Astrocyte (in vitro differentiated cells and primary cell): Measurements from ENCODE around the gene TWF2. TPM values are rescaled to one million over a fixed set of nuclear protein-coding genes. Genes with fewer than 3 reads are reported as not detected.

Source experiments
- DNase-seq: peaks from one replicate; pipeline ENCODE4 v3.0.0-alpha.2; 2010; ENCODE audit warnings: low read depth
- FAIRE-seq: peaks from 2 replicates; lab custom pipeline; 2011; peaks lifted over from hg19 to GRCh38; lab: Jason Lieb, UNC
- H2AFZ ChIP-seq: 2 replicates; pipeline ENCODE4 v1.6.0; 2012; ENCODE audit warnings: low read depth, low read length, inconsistent platforms
- H3K27ac ChIP-seq: 2 replicates; pipeline ENCODE4 v1.5.1; 2011; ENCODE audit warnings: low read depth, low read length, inconsistent platforms
- H3K27me3 ChIP-seq: 2 replicates; pipeline ENCODE4 v1.6.0; 2011; ENCODE audit warnings: low read length, inconsistent platforms; ENCODE audit not compliant: insufficient read depth
- H3K36me3 ChIP-seq: 2 replicates; pipeline ENCODE4 v1.5.1; 2011; ENCODE audit warnings: low read length, inconsistent platforms; ENCODE audit not compliant: insufficient read depth
- H3K4me1 ChIP-seq: 2 replicates; pipeline ENCODE4 v1.5.1; 2011; ENCODE audit warnings: low read length, inconsistent platforms; ENCODE audit not compliant: insufficient read depth
- H3K4me2 ChIP-seq: 2 replicates; pipeline ENCODE4 v1.6.0; 2012; ENCODE audit warnings: low read length, inconsistent platforms
- H3K4me3 ChIP-seq: 2 replicates; pipeline ENCODE4 v1.5.1; 2011; ENCODE audit warnings: low read depth, mild to moderate bottlenecking, low read length, inconsistent platforms; ENCODE audit not compliant: insufficient read depth
- H3K79me2 ChIP-seq: 2 replicates; pipeline ENCODE4 v1.6.0; 2012; ENCODE audit warnings: mild to moderate bottlenecking, low read length, inconsistent platforms; ENCODE audit not compliant: insufficient read depth
- H3K9ac ChIP-seq: 2 replicates; pipeline ENCODE4 v1.6.0; 2012; ENCODE audit warnings: mild to moderate bottlenecking, low read length, inconsistent platforms
- H3K9me3 ChIP-seq: 2 replicates; pipeline ENCODE4 v1.5.1; 2012; ENCODE audit warnings: low read depth, mild to moderate bottlenecking, low read length, inconsistent platforms; ENCODE audit not compliant: insufficient read depth
- H4K20me1 ChIP-seq: 2 replicates; pipeline ENCODE4 v1.6.0; 2012; ENCODE audit warnings: low read length, inconsistent platforms; ENCODE audit not compliant: insufficient read depth
- H3K27ac Mint-ChIP-seq: one replicate; pipeline ENCODE4 v1.8.0; 2021; ENCODE audit warnings: mild to moderate bottlenecking, mixed read lengths; ENCODE audit not compliant: unreplicated experiment
- H3K27me3 Mint-ChIP-seq: one replicate; pipeline ENCODE4 v1.8.0; 2021; ENCODE audit warnings: low read depth, mixed read lengths; ENCODE audit not compliant: unreplicated experiment
- H3K36me3 Mint-ChIP-seq: one replicate; pipeline ENCODE4 v1.8.0; 2021; ENCODE audit warnings: low read depth, mixed read lengths; ENCODE audit not compliant: unreplicated experiment
- H3K4me1 Mint-ChIP-seq: one replicate; pipeline ENCODE4 v1.8.0; 2021; ENCODE audit warnings: low read depth, mixed read lengths; ENCODE audit not compliant: unreplicated experiment
- H3K4me3 Mint-ChIP-seq: one replicate; pipeline ENCODE4 v1.8.0; 2021; ENCODE audit warnings: mild to moderate bottlenecking, moderate library complexity, mixed read lengths; ENCODE audit not compliant: unreplicated experiment
- H3K9me3 Mint-ChIP-seq: one replicate; pipeline ENCODE4 v1.8.0; 2021; ENCODE audit warnings: mild to moderate bottlenecking, mixed read lengths; ENCODE audit not compliant: unreplicated experiment
- EZH2 ChIP-seq: IDR thresholded peaks from 2 replicates; pipeline ENCODE4 v1.6.1; 2012; ENCODE audit warnings: mild to moderate bottlenecking, low read length, inconsistent platforms; ENCODE audit not compliant: insufficient read depth
- total RNA-seq: library from RNA; stranded (reverse); gene quantifications from 2 replicates; pipeline ENCODE4 v1.2.1, GENCODE V29; 2021
- TF ChIP-seq, protein P1 (sequence below): IDR thresholded peaks from 2 replicates; pipeline ENCODE4 v1.5.1; 2011; ENCODE audit warnings: low read depth, mild to moderate bottlenecking, inconsistent platforms, low read length, moderate library complexity; ENCODE audit not compliant: insufficient read depth

TWF2 gene
- total RNA-seq, 1 donor from 2014 or later, result 103 TPM

DNA sequence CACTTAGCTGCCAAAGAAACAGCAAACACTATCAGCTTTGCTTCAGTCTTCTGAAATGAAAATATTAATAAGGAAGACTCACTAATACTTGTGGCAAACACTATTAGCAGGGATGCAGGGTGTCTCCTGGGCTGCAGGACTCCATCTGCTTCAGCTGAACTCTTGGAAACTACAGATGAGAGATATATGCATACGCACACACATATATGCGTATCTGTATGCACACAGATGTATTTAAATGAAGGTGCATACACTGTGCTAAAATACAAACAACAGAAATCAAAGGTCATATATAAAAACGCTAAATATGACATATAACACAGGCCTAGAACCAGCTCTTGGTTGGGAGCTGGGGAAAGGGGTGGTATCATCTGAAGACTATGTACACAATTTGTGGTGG, 17.2 kb upstream of the TWF2 start:
- no peak for FAIRE-seq
- H2AFZ ChIP-seq, result no peak overlapping the region
- H3K4me3 ChIP-seq, result no peak overlapping the region
- no peak overlapping the region for H3K4me2 ChIP-seq
- no peak overlapping the region for H3K27ac ChIP-seq
- Mint-ChIP-seq H3K9me3 (no peaks in the 10 kb centered on the region), H3K27ac (no peak overlapping the region), H3K4me1 (peaks cover 6% of the 10 kb centered on the region), H3K4me3 (no peak overlapping the region), H3K27me3 (no peaks in the 10 kb centered on the region), H3K36me3 (peaks cover 32% of the 10 kb centered on the region)
- H3K4me1 ChIP-seq, result peaks cover 5% of the 10 kb centered on the region
- TF ChIP-seq EZH2, result no peak
- TF ChIP-seq, protein P1, sequence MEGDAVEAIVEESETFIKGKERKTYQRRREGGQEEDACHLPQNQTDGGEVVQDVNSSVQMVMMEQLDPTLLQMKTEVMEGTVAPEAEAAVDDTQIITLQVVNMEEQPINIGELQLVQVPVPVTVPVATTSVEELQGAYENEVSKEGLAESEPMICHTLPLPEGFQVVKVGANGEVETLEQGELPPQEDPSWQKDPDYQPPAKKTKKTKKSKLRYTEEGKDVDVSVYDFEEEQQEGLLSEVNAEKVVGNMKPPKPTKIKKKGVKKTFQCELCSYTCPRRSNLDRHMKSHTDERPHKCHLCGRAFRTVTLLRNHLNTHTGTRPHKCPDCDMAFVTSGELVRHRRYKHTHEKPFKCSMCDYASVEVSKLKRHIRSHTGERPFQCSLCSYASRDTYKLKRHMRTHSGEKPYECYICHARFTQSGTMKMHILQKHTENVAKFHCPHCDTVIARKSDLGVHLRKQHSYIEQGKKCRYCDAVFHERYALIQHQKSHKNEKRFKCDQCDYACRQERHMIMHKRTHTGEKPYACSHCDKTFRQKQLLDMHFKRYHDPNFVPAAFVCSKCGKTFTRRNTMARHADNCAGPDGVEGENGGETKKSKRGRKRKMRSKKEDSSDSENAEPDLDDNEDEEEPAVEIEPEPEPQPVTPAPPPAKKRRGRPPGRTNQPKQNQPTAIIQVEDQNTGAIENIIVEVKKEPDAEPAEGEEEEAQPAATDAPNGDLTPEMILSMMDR, result no peak
- DNase-seq, result no peak
- H3K36me3 ChIP-seq, result peaks cover 74% of the 10 kb centered on the region
- peaks cover 87% of the 10 kb centered on the region for H4K20me1 ChIP-seq
- H3K9ac ChIP-seq, result peak overlapping the region; percentile 15
- no peaks in the 10 kb centered on the region for H3K9me3 ChIP-seq
- no peaks in the 10 kb centered on the region for H3K27me3 ChIP-seq
- peaks cover 37% of the 10 kb centered on the region for H3K79me2 ChIP-seq

DNA sequence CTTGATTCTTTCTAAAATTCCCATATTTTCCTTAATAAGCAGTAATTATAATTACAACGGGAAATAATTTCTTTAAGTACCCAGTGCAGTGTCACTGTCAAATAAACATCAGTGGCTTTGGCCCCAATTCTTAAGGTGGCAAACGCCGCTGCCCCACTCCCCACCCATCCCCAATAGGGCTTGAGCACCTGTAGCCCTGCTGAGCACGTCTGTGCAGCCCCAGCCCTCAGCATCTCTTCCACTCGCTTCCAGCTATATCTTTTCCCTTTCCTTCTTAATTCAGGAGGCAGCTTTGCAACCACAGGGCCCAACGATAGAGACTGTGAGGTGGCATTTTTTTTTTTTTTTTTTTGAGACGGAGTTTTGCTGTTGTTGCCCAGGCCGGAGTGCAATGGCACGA, 15.7 kb upstream of the TWF2 start:
- H3K4me1 Mint-ChIP-seq, result peaks cover 6% of the 10 kb centered on the region
- peaks cover 87% of the 10 kb centered on the region for H4K20me1 ChIP-seq
- H3K36me3 ChIP-seq, result peaks cover 72% of the 10 kb centered on the region
- H2AFZ ChIP-seq, result no peak overlapping the region
- no peak overlapping the region for H3K4me2 ChIP-seq
- no peaks in the 10 kb centered on the region for H3K27me3 ChIP-seq
- H3K4me3 Mint-ChIP-seq, result no peak overlapping the region
- H3K9me3 ChIP-seq, result no peaks in the 10 kb centered on the region
- FAIRE-seq (no peak), DNase-seq (no peak)
- no peaks in the 10 kb centered on the region for H3K27me3 Mint-ChIP-seq
- peaks cover 33% of the 10 kb centered on the region for H3K79me2 ChIP-seq
- H3K4me1 ChIP-seq, result peaks cover 5% of the 10 kb centered on the region
- H3K4me3 ChIP-seq, result no peak overlapping the region
- no peak for TF ChIP-seq EZH2
- TF ChIP-seq, protein P1, result no peak
- H3K27ac Mint-ChIP-seq, result no peak overlapping the region
- H3K36me3 Mint-ChIP-seq, result peaks cover 30% of the 10 kb centered on the region
- no peak overlapping the region for H3K9ac ChIP-seq
- H3K27ac ChIP-seq, result no peak overlapping the region
- no peaks in the 10 kb centered on the region for H3K9me3 Mint-ChIP-seq

DNA sequence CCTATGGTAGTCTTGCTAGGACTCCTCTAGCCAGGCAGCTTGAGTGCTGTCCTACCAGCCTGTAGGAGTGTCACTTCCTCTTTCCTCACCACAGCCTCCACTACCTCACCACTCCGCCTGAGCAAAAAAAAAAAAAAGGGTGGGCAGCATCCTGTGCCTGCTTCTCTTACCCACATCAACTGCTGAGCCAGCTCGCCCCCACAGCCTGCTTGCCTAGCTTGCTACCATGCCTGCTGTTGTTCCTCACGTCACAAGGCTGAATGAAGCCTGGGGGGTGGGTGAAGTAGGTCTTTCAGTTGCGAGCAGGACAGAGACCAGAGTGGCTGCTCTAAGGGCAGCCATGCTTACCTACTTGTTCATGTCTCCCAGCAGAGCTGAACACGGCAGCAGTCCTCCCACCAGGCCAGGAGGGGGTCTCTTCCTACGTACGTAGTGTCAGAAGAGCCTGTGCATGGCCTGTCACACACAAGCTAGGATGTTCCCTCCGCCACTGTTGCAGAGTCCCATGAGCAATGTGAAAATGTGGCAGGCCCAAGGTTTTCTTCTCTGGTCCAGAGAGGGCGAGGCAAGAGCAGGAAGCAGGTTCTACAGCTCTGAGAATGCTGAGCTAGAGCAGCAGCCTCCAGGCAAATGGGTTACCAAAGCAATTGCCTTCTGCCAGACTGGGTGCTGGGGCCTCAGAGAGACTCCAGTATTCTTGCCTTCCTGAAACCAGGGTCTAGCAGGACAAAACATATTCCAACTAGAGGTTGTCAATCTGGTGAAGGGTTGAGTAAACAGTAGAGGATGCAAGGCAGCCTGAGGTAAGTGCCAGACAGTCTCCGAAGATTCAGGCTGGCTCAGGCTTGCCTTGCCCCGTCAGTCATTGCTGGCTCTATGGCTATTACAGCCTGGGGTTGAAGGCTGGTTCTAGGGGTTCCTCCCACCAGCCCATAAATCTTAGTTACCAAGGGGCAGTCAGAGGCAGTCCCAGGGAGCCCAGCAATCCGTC, 14.7 kb upstream of the TWF2 start:
- FAIRE-seq, result no peak
- H3K4me3 ChIP-seq, result no peak overlapping the region

More for the DNA sequence above, 14.7 kb upstream of the TWF2 start:
- Mint-ChIP-seq H3K27me3 (no peaks in the 10 kb centered on the region), H3K4me3 (no peak overlapping the region), H3K36me3 (peaks cover 31% of the 10 kb centered on the region), H3K4me1 (peaks cover 6% of the 10 kb centered on the region), H3K27ac (peak overlapping the region; percentile 8), H3K9me3 (no peaks in the 10 kb centered on the region)
- H4K20me1 ChIP-seq, result peaks cover 87% of the 10 kb centered on the region
- no peak overlapping the region for H2AFZ ChIP-seq
- no peaks in the 10 kb centered on the region for H3K4me1 ChIP-seq
- no peak overlapping the region for H3K27ac ChIP-seq
- no peaks in the 10 kb centered on the region for H3K9me3 ChIP-seq
- no peak for DNase-seq
- no peak overlapping the region for H3K9ac ChIP-seq
- peaks cover 69% of the 10 kb centered on the region for H3K36me3 ChIP-seq
- H3K4me2 ChIP-seq, result no peak overlapping the region
- peaks cover 31% of the 10 kb centered on the region for H3K79me2 ChIP-seq
- H3K27me3 ChIP-seq, result no peaks in the 10 kb centered on the region
- TF ChIP-seq EZH2, result no peak
- TF ChIP-seq, protein P1, result no peak
